Neural progenitor cell (in vitro differentiated cells): ENCODE results near the gene MORN4. TPM values are rescaled to one million over a fixed set of nuclear protein-coding genes. Genes with fewer than 3 reads are reported as not detected.

Experiments
- DNase-seq: peaks from one replicate; pipeline ENCODE4 v3.0.0-alpha.2; 2016; ENCODE audit warnings: low spot score
- H2AFZ ChIP-seq: fragments of 200-600 bp; sonication (generic); replicated peaks from 2 replicates; pipeline ENCODE4 v1.6.1; 2016; ENCODE audit warnings: antibody characterized with exemption
- H3F3A ChIP-seq: fragments of 200-600 bp; sonication (generic); 2 replicates; pipeline ENCODE4 v1.6.1; 2016; ENCODE audit warnings: antibody characterized with exemption, low read depth
- H3K27ac ChIP-seq: fragments of 200-600 bp; sonication (generic); 2 replicates; pipeline ENCODE4 v1.5.1; 2016; ENCODE audit warnings: mild to moderate bottlenecking
- H3K27me3 ChIP-seq: fragments of 200-600 bp; sonication (generic); 2 replicates; pipeline ENCODE4 v1.6.1; 2016; ENCODE audit warnings: mild to moderate bottlenecking, moderate library complexity
- H3K36me3 ChIP-seq: fragments of 200-600 bp; sonication (generic); 2 replicates; pipeline ENCODE4 v1.5.1; 2016
- H3K4me1 ChIP-seq: fragments of 200-600 bp; sonication (generic); 2 replicates; pipeline ENCODE4 v1.6.1; 2016; ENCODE audit warnings: mixed run types
- H3K4me2 ChIP-seq: fragments of 200-600 bp; sonication (generic); 2 replicates; pipeline ENCODE4 v1.6.1; 2016
- H3K4me3 ChIP-seq: fragments of 200-600 bp; sonication (generic); 2 replicates; pipeline ENCODE4 v1.5.1; 2016
- H3K79me2 ChIP-seq: fragments of 200-600 bp; sonication (generic); 2 replicates; pipeline ENCODE4 v1.6.1; 2016; ENCODE audit warnings: low read depth
- H3K9ac ChIP-seq: fragments of 200-600 bp; sonication (generic); 2 replicates; pipeline ENCODE4 v1.6.1; 2016
- H3K9me3 ChIP-seq: fragments of 200-600 bp; sonication (generic); 2 replicates; pipeline ENCODE4 v1.5.1; 2016; ENCODE audit warnings: low read depth
- H4K20me1 ChIP-seq: fragments of 200-600 bp; sonication (generic); 2 replicates; pipeline ENCODE4 v1.6.1; 2016; ENCODE audit warnings: low read depth
- H3K27ac Mint-ChIP-seq: 3 replicates; pipeline ENCODE4 v1.8.0; 2021; ENCODE audit warnings: mixed read lengths
- H3K27me3 Mint-ChIP-seq: 2 replicates; pipeline ENCODE4 v1.8.0; 2022; ENCODE audit warnings: low read depth, mild to moderate bottlenecking, inconsistent platforms, moderate library complexity, mixed read lengths; ENCODE audit not compliant: insufficient read depth
- H3K36me3 Mint-ChIP-seq: 3 replicates; pipeline ENCODE4 v1.8.0; 2021; ENCODE audit warnings: mixed read lengths
- H3K4me1 Mint-ChIP-seq: 3 replicates; pipeline ENCODE4 v1.8.0; 2021; ENCODE audit warnings: mixed read lengths
- H3K4me3 Mint-ChIP-seq: 3 replicates; pipeline ENCODE4 v1.8.0; 2021; ENCODE audit warnings: mild to moderate bottlenecking, moderate library complexity, mixed read lengths
- H3K9me3 Mint-ChIP-seq: 3 replicates; pipeline ENCODE4 v1.8.0; 2020; ENCODE audit warnings: mixed read lengths
- EZH2 ChIP-seq: fragments of 200-600 bp; sonication (generic); IDR thresholded peaks from 2 replicates; pipeline ENCODE4 v1.6.1; 2017; ENCODE audit warnings: antibody characterized with exemption, mild to moderate bottlenecking, moderate library complexity
- EZH2phosphoT487 ChIP-seq: fragments of 200-600 bp; sonication (generic); IDR thresholded peaks from 2 replicates; pipeline ENCODE4 v1.6.1; 2017; ENCODE audit warnings: antibody characterized with exemption
- total RNA-seq: library from RNA; depleted of rRNA; stranded (reverse); fragments of >200 nt; gene quantifications from 2 replicates; pipeline ENCODE4 v1.2.3, GENCODE V29; 2015; ENCODE audit warnings: low replicate concordance
- TF ChIP-seq, protein P1 (sequence below): fragments of 200-600 bp; sonication (generic); IDR thresholded peaks from 2 replicates; pipeline ENCODE4 v1.5.1; 2017; ENCODE audit warnings: antibody characterized with exemption, mild to moderate bottlenecking

MORN4 gene
- total RNA-seq, 1 donor from 2014 or later: 23.8 TPM

- Histone ChIP-seq H3K9ac (no peak overlapping the region), H3K79me2 (no peaks in the 10 kb centered on the region), H2AFZ (no peak overlapping the region), H3K9me3 (no peaks in the 10 kb centered on the region), H3K4me3 (no peak overlapping the region), H3K4me1 (no peaks in the 10 kb centered on the region), H4K20me1 (no peaks in the 10 kb centered on the region), H3K27me3 (no peaks in the 10 kb centered on the region), H3F3A (no peaks in the 10 kb centered on the region), H3K4me2 (no peak overlapping the region), H3K27ac (no peak overlapping the region), H3K36me3 (no peaks in the 10 kb centered on the region)
- DNase-seq: no peak
- Mint-ChIP-seq H3K36me3 (no peaks in the 10 kb centered on the region), H3K27me3 (peaks cover 7% of the 10 kb centered on the region), H3K27ac (peak overlapping the region; percentile 21), H3K4me1 (peaks cover 26% of the 10 kb centered on the region), H3K4me3 (no peak overlapping the region), H3K9me3 (no peaks in the 10 kb centered on the region)
- TF ChIP-seq EZH2phosphoT487 (no peak), EZH2 (no peak)
- TF ChIP-seq, protein P1, sequence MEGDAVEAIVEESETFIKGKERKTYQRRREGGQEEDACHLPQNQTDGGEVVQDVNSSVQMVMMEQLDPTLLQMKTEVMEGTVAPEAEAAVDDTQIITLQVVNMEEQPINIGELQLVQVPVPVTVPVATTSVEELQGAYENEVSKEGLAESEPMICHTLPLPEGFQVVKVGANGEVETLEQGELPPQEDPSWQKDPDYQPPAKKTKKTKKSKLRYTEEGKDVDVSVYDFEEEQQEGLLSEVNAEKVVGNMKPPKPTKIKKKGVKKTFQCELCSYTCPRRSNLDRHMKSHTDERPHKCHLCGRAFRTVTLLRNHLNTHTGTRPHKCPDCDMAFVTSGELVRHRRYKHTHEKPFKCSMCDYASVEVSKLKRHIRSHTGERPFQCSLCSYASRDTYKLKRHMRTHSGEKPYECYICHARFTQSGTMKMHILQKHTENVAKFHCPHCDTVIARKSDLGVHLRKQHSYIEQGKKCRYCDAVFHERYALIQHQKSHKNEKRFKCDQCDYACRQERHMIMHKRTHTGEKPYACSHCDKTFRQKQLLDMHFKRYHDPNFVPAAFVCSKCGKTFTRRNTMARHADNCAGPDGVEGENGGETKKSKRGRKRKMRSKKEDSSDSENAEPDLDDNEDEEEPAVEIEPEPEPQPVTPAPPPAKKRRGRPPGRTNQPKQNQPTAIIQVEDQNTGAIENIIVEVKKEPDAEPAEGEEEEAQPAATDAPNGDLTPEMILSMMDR: no peak
Measured at GRCh38 chr10:97600616-97601015, 32.7 kb downstream of the MORN4 start.

DNA sequence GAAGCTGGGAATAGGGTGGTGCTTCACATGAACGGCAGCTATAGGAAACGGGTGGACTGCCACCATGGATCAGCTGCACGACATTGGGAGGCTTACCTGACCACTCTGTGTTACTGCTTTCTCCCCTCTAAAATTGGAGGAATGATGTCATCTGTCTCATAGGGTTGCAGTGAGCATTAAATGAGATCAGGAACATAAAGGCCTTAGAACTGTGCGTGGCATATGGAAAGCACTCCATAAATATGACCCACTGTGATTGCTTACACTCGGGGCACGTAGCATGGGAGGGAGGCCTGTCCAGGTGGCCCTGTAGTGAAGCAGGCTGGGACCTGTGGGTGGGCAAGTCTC, 34.1 kb downstream of the MORN4 start:
- no peak overlapping the region for H3K4me3 Mint-ChIP-seq
- Histone ChIP-seq H3K9ac (no peak overlapping the region), H3K79me2 (no peaks in the 10 kb centered on the region), H2AFZ (no peak overlapping the region), H4K20me1 (no peaks in the 10 kb centered on the region), H3K4me2 (no peak overlapping the region), H3K27me3 (no peaks in the 10 kb centered on the region), H3K4me3 (no peak overlapping the region), H3K36me3 (no peaks in the 10 kb centered on the region), H3K9me3 (no peaks in the 10 kb centered on the region), H3F3A (no peaks in the 10 kb centered on the region), H3K27ac (no peak overlapping the region), H3K4me1 (no peaks in the 10 kb centered on the region)
- TF ChIP-seq EZH2 (no peak), EZH2phosphoT487 (no peak)
- TF ChIP-seq, protein P1: no peak
- peaks cover 7% of the 10 kb centered on the region for H3K27me3 Mint-ChIP-seq
- no peak overlapping the region for H3K27ac Mint-ChIP-seq
- H3K36me3 Mint-ChIP-seq: no peaks in the 10 kb centered on the region
- H3K4me1 Mint-ChIP-seq: peaks cover 28% of the 10 kb centered on the region
- DNase-seq: no peak
- H3K9me3 Mint-ChIP-seq: no peaks in the 10 kb centered on the region

DNA sequence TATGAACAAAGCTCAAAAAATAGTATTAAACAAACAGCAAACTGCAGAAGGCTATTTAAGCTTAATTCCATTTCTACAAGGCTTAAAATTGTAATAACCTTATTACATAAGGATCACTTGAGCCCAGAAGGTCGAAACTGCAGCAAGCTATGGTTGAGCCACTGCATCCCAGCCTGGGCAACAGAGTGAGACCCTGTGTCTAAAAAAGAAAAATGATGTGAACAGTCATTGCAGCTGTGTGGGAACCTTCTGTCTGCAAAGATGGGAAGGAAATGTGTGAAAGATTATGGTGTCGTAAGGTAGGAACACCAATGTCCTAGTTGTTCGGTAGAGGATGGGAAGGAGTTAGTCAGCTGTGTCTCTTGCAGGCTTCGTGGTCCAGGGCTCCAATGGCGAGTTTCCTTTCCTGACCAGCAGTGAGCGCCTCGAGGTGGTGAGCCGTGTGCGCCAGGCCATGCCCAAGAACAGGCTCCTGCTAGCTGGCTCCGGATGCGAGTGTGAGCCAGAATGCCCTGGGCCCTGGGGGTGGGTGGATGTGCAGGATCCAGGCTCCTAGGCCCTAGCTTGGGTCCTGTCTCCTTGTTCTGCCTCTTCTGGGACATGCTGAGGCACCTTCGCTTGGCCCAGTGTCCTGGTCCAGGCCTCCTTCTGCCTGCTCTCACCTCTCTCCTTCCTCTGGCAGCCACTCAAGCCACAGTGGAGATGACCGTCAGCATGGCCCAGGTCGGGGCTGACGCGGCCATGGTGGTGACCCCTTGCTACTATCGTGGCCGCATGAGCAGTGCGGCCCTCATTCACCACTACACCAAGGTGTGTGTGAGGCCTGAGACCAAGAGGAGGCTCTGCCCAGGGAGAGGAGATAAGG, 34.7 kb downstream of the MORN4 start:
- no peak overlapping the region for H3K27ac Mint-ChIP-seq

More for the DNA sequence above, 34.7 kb downstream of the MORN4 start:
- TF ChIP-seq, protein P1: no peak
- TF ChIP-seq EZH2 (no peak), EZH2phosphoT487 (no peak)
- peaks cover 28% of the 10 kb centered on the region for H3K4me1 Mint-ChIP-seq
- Histone ChIP-seq H3K9ac (no peak overlapping the region), H4K20me1 (no peaks in the 10 kb centered on the region), H3K4me3 (no peak overlapping the region), H3K27ac (no peak overlapping the region), H3F3A (no peaks in the 10 kb centered on the region), H3K36me3 (no peaks in the 10 kb centered on the region), H3K27me3 (no peaks in the 10 kb centered on the region), H3K79me2 (no peaks in the 10 kb centered on the region), H3K9me3 (no peaks in the 10 kb centered on the region), H3K4me2 (no peak overlapping the region), H3K4me1 (no peaks in the 10 kb centered on the region), H2AFZ (no peak overlapping the region)
- no peak overlapping the region for H3K4me3 Mint-ChIP-seq
- no peaks in the 10 kb centered on the region for H3K9me3 Mint-ChIP-seq
- peaks cover 7% of the 10 kb centered on the region for H3K27me3 Mint-ChIP-seq
- no peaks in the 10 kb centered on the region for H3K36me3 Mint-ChIP-seq
- no peak for DNase-seq
